Measurements from ENCODE around the gene IRGQ.

GRCh38 chr19:43575156-43575950, 20.6 kb downstream of the IRGQ start, which contains the start of the genes PINLYP and XRCC1:
- TF ChIP-seq GATA2 (IDR thresholded peaks at IDR 0.05; ENCODE audit: low read depth, low read length) (no peak), GATA3 (IDR thresholded peaks at IDR 0.05; ENCODE audit: low read depth, low read length) (no peak)

All from SH-SY5Y (cell line).